GM12891 (cell line): ENCODE measurements around the gene RFFL.

Source experiments
- POLR2A ChIP-seq: IDR thresholded peaks from 2 replicates; pipeline ENCODE4 v1.6.1; 2011; ENCODE audit warnings: low read depth, low read length, control low read depth
- POLR2AphosphoS5 ChIP-seq: IDR thresholded peaks from 2 replicates; pipeline ENCODE4 v1.6.1; 2011; ENCODE audit warnings: low read depth, low read length, control low read depth

GRCh38 chr17:34958438-34958837, 105.1 kb downstream of the RFFL start:
- no peak for TF ChIP-seq POLR2A
- no peak for TF ChIP-seq POLR2AphosphoS5
